Fibroblast of skin of right quadriceps (primary cell): ENCODE results near the gene HOMEZ.
"Not testable (repeated sequence)": the region's sequence is repeated elsewhere in the genome, so short reads cannot be mapped to it uniquely, and the experiment has no call there.

Experiments used
- DNase-seq: peaks from one replicate; pipeline ENCODE4 v3.0.0-alpha.2; 2013

HOMEZ gene

DNA sequence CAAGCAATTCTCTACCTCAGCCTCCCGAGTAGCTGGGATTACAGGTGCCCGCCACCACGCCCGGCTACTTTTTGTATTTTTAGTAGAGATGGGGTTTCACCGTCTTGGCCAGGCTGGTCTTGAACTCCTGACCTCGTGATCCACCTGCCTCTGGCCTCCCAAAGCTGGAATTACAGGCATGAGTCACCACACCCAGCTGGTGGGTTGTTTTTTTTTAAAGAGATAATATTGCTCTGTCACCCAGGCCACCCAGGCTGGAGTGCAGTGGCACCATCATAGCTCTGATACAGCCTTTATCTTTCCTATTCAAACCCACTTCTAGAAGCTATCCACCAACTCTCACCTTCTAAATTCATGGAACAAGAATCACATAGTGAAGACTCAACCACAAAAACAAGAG lies 8.0 kb downstream of the HOMEZ start:
- DNase-seq = not testable (repeated sequence)

DNA sequence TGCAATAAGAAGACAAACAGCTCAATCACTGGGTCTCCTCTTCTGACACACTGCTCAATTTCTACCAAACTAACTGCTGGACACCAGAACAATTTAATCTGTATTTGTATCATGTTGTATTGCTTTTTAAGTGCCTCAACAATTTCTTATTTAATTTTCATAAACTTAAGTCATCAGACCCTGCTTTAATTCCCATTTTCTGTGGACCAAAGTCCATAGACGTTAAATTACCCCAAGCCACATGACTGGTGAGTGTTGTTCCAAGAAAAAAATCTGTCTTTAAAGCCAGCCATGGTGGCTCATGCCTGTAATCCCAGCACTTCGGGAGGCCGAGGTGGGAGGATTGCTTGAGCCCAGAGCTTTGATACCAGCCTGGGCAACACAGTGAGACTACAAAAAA lies 8.7 kb downstream of the HOMEZ start:
- DNase-seq = no peak

GRCh38 chr14:23275412-23275811 lies 10.5 kb downstream of the HOMEZ start:
- no peak for DNase-seq

DNA sequence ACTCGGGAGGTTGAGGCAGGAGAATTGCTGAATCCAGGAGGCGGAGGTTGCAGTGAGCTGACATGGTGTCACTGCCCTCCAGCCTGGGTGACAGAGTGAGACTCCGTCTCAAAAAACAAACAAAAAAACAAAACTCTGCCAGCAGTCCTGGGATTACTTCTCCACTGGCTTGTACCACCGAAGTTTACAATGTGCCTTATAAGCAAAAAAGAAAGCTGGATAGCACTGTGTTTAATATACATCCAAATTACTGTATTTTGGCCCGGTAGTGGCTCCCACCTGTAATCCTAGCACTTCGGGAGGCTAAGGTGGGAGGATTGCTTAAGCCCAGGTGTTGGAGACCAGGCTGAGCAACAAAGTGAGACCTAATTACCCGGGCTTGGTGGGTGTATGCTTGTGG lies 16.7 kb downstream of the HOMEZ start:
- no peak for DNase-seq

- DNase-seq = not testable (repeated sequence)
Measured at GRCh38 chr14:23260849-23261248, 25.1 kb downstream of the HOMEZ start.

DNA sequence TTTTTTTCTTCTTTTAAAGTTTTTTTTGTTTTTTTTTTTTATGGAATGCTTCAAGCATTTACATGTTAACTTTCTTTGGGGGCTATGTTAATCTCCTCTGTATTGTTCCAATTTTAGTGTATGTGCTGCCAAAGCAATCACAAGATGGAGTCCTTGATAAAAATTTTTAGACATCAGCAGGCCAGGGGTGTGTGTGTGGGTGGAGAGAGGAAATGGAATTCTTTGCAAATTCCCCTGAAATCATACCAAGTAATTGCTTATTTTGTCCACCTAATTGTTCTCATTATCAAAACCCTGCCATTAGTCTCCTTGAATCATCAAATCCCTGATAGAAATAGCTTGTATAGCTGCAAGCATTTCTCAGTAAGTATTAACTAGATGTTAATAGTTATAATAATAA lies 26.5 kb downstream of the HOMEZ start:
- DNase-seq = no peak

GRCh38 chr14:23258256-23258655 lies 27.7 kb downstream of the HOMEZ start:
- no peak for DNase-seq

GRCh38 chr14:23252420-23253333 lies 33.3 kb downstream of the HOMEZ start:
- DNase-seq = no peak

DNA sequence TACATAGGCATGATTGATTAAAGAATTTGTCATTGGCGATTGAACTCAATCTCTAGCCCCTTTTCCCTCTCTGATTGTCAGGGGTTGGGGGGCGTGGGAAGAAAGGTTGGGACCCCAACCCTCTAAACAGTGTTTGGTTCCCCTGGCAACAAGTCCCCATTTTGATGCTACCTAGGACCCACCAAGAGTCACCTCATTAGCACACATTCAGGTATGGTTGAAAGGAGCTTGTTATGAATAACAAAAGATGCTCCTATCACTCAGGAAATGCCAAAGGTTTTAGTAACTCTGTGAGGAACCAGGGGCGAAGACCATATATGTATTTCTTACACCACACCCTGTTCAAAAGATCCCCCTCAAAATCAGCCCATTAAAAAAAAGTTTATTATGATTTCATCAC lies 33.9 kb downstream of the HOMEZ start:
- no peak for DNase-seq

GRCh38 chr14:23249824-23250223 lies 36.1 kb downstream of the HOMEZ start:
- no peak for DNase-seq

DNA sequence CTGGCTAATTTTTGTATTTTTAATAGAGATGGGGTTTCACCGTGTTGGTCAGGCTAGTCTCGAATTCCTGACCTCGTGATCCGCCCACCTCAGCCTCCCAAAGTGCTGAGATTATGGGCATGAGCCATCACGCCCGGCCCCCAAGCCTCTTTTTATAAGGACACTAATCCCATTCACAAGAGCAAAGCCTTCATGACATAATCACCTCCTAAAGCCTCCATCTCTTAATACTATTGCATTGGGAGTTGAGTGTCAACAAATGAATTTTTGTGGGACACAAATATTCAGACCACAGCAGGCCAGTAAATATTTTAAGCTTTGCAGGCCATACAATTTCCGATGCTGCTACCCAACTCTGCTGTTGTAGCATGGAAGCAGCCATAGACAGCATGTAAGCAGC lies 37.3 kb downstream of the HOMEZ start:
- DNase-seq = no peak

DNA sequence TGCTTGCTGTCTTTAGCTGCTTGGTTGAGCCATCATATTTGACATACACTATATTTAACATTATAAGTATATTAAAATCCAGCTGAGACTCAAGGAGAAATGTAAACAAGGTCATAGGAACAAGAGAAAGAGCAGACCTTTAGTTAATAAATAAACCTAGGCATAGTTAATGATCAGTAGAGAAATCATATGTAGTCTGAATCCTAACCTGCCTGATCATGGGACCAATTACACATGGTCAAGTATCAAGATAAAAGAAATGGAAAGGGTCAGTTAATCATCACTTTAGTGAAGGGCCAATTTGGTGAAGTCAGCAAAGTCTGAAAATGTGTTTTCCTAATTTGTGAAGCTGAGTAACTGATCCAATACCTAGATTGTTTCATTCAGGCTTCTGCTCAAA lies 40.6 kb downstream of the HOMEZ start:
- DNase-seq = no peak

DNA sequence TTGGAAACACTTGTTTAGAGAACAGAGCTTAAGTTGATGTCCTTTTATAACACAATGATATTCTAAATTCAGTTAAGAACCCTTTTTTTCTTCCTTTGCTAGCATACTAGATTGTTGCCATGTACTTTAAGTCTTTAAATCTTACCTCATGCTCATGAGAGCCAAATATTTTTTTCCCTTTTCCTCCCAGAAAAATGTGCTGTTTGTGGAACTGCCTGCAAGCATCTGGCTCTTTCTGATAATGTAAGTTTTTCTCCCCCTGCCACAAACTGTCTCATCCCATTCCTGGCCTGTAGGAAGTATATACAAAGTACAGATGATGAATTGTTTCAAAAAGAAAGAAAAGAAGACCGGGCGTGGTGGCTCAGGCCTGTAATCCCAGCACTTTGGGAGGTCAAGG lies 42.9 kb downstream of the HOMEZ start:
- DNase-seq = no peak

- no peak for DNase-seq
Measured at GRCh38 chr14:23242076-23242475, 43.9 kb downstream of the HOMEZ start.

DNA sequence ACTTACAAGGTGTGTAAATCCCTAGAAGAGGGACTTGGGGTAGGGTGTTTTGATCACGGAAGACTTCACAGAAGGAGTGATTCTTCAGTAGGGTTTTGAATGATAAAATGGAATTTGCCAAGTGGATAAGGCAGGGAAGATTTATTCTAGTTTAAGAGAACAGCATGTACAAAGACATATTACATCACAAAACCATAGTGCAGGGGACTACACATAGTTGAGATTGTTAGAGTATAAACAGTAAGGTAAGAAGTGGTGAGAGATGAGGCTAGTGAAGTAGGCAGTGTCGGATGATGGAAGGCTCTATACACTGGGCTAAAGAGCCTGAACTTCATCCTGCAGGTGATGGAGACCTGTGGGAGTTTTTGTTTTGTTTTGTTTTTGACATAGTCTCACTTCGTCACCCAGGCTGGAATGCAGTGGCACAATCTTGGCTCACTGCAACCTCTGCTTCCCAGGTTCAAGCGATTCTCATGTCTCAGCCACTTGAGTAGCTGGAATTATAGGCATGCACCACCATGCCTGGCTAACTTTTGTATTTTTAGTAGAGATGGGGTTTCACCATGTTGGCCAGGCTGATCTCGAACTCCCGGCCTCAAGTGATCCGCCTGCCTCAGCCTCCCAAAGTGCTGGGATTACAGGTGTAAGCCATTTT lies 44.7 kb downstream of the HOMEZ start:
- DNase-seq = not testable (repeated sequence)

- DNase-seq = no peak
Measured at GRCh38 chr14:23240661-23241060, 45.3 kb downstream of the HOMEZ start.

DNA sequence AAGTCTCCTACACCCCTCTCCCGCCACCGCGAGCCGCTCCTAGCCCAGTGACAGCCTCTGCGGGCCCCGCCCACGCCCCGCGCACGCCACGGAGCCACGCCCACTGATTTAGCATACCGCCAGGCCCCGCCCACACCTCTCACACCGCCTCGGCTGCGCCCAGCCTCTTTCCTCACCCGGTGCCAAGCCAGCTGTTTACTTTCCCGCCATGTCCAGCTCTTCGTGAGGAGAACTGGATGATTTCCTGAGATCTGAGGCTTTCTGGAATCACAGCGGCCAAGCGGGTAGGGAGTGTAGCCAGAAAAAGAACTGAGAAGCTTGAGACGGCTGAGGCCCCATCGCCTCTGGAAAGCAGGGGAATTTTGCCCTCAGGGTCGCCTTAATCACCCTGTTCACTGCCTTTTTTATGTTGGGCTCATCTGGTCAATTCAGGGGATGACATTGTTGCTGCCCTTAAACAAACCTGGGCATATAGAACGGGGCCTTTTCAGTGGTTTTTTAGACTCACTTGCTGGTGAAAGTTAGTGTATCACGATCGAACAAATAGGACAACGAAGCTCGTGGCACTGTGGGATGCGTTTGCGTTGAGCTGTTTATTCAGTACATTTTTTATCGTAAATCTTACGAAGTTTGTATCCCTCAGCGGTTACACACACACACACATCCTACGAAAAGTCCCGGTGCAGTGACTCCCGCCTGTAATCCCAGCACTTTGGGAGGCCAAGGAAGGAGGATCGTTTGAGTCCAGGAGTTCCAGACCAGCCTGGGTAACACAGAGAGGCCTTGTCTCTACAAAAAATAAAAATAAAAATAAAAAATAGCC lies 47.9 kb downstream of the HOMEZ start, which contains the start of gene RNF212B:
TSS of gene RNF212B (plus strand) at position 165 of the 823 bp plus-strand sequence. CDS start 2,410 bp downstream, outside the sequence.
- peak; percentile 63 for DNase-seq

DNA sequence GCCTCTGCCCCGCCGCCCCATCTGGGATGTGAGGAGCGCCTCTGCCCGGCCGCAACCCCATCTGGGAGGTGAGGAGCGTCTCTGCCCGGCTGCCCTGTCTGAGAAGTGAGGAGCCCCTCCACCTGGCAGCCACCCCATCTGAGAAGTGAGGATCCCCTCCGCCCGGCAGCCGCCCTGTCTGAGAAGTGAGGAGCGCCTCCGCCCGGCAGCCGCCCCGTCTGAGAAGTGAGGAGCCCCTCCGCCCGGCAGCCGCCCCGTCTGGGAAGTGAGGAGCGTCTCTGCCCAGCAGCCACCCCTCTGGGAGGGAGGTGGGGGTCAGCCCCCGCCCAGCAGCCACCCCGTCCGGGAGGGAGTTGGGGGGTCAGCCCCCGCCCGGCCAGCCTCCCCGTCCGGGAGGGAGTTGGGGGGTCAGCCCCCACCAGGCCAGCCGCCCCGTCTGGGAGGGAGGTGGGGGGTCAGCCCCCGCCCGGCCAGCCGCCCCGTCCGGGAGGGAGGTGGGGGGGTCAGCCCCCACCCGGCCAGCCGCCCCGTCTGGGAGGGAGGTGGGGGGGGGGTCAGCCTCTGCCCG lies 53.6 kb downstream of the HOMEZ start:
- DNase-seq = not testable (repeated sequence)

GRCh38 chr14:23228812-23229211 lies 57.1 kb downstream of the HOMEZ start:
- no peak for DNase-seq

DNA sequence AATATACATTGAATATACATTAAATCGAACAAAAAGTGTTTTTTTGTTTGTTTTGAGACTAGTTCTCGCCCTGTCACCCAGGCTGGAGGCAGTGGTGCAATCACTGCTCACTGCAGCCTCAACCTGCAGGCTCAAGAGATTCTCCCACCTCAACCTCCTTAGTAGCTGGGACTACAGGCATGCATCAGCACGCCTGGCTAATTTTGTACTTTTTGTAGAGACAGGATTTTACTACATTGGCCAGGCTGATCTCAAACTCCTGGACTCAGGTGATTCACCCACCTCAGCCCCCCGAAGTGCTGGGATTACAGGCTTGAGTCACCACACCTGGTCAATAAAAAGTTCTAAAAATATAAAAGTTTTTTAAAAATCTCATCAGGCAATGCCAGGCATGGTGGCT lies 58.4 kb downstream of the HOMEZ start:
- DNase-seq = no peak

DNA sequence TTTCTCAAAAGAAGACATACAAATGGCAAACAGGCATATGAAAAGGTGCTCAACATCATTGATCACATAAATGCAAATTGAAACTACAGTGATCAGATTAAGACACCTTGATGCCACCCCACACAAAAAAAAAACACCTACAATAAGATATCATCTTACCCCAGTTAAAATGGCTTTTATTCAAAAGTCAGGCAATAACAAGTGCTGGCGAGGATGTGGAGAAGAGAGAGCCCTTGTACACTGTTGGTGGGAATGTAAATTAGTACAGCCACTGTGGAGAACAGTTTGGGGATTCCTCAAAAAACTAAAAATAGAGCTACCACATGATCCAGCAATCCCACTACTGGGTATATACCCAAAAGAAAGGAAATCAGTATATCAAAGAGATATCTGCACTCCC lies 61.0 kb downstream of the HOMEZ start:
- DNase-seq = not testable (repeated sequence)
